Cardiac muscle cell (in vitro differentiated cells and primary cell): Measurements from ENCODE around the gene DNAJC18. TPM values are rescaled to one million over a fixed set of nuclear protein-coding genes. Genes with fewer than 3 reads are reported as not detected.

ENCODE experiments used
- DNase-seq, 2 donors: peaks; one replicate each; pipeline versions ENCODE4 v3.0.0 to v3.0.0-alpha.2; 2010 to 2017; ENCODE audit warnings: low read depth in 1 of 2, low spot score in 1 of 2
- H3K27ac ChIP-seq: fragments of 200-600 bp; sonication (generic); 2 replicates; pipeline ENCODE4 v1.5.1; 2016
- H3K27me3 ChIP-seq: fragments of 200-600 bp; sonication (generic); 2 replicates; pipeline ENCODE4 v1.6.0; 2016; ENCODE audit warnings: control low read depth
- H3K36me3 ChIP-seq: fragments of 200-600 bp; sonication (generic); 2 replicates; pipeline ENCODE4 v1.5.1; 2016; ENCODE audit warnings: control low read depth
- H3K4me1 ChIP-seq: fragments of 200-600 bp; sonication (generic); 2 replicates; pipeline ENCODE4 v1.8.1; 2017; ENCODE audit warnings: low read depth, mild to moderate bottlenecking, mixed run types
- H3K4me3 ChIP-seq: fragments of 200-600 bp; sonication (generic); 2 replicates; pipeline ENCODE4 v1.5.1; 2016; ENCODE audit warnings: mild to moderate bottlenecking
- H3K9me3 ChIP-seq: fragments of 200-600 bp; sonication (generic); 2 replicates; pipeline ENCODE4 v1.5.1; 2017; ENCODE audit warnings: low read depth, mild to moderate bottlenecking, control low read depth
- polyA plus RNA-seq: library from polyadenylated mRNA; unstranded; fragments of >200 nt; fragmentation: Nextera tagmentation; extraction: Ambion mirVana; gene quantifications from 2 replicates; pipeline ENCODE4 v1.2.1, GENCODE V29; 2016
- total RNA-seq: library from RNA; depleted of rRNA; stranded (reverse); fragments of >200 nt; gene quantifications from 2 replicates; pipeline ENCODE4 v1.2.3, GENCODE V29; 2016
- TF ChIP-seq, protein P1 (sequence below): IDR thresholded peaks from 2 replicates; pipeline ENCODE4 v1.5.1; 2012; ENCODE audit warnings: low read depth, mild to moderate bottlenecking, low read length

Gene DNAJC18
- total and polyA plus RNA-seq, 2 experiments from 2014 or later, result 10.1 to 17.4 TPM

DNA sequence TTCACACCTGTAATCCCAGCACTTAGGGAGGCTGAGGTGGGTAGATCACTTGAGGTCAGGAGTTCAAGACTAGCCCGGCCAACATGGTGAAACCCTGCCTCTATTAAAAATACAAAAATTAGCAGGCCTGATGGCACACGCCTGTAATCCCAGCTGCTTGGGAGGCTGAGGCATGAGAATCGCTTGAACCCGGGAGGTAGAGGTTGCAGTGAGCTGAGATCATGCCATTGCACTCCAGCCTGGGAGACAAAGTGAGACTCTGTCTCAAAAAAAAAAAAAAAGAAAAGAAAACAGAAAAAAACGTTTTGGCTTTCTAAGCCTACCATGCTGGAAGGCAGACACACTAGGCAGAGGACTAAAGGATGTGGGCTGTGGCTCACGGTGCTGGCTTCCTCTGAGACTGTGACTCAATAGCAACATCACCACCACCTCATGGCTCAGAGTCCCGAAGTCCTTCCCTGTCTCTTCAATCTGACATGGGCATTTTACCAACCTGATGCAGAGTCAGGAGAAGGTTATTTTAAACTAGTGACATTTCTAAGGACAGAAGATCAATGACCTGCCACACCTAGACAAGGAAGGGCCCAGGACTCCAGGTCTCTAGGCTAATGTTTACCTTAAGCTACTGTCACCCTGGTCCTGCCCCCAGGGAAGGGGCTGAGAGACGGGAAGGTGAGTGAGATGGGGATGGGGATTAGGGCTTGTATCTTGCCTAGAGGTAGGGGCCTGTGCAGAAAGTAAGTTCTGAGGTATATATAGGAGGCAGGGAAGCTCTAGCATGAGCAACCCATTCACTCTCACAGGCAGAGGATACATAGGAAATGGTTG, 19.5 kb upstream of the DNAJC18 start:
- Histone ChIP-seq H3K9me3 (no peaks in the 10 kb centered on the region), H3K36me3 (no peaks in the 10 kb centered on the region), H3K4me3 (no peak overlapping the region), H3K27ac (no peak overlapping the region), H3K4me1 (no peaks in the 10 kb centered on the region), H3K27me3 (no peaks in the 10 kb centered on the region)
- TF ChIP-seq, protein P1, sequence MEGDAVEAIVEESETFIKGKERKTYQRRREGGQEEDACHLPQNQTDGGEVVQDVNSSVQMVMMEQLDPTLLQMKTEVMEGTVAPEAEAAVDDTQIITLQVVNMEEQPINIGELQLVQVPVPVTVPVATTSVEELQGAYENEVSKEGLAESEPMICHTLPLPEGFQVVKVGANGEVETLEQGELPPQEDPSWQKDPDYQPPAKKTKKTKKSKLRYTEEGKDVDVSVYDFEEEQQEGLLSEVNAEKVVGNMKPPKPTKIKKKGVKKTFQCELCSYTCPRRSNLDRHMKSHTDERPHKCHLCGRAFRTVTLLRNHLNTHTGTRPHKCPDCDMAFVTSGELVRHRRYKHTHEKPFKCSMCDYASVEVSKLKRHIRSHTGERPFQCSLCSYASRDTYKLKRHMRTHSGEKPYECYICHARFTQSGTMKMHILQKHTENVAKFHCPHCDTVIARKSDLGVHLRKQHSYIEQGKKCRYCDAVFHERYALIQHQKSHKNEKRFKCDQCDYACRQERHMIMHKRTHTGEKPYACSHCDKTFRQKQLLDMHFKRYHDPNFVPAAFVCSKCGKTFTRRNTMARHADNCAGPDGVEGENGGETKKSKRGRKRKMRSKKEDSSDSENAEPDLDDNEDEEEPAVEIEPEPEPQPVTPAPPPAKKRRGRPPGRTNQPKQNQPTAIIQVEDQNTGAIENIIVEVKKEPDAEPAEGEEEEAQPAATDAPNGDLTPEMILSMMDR, result no peak
- DNase-seq, result peak in 1 of 2 donors; percentile 57

DNA sequence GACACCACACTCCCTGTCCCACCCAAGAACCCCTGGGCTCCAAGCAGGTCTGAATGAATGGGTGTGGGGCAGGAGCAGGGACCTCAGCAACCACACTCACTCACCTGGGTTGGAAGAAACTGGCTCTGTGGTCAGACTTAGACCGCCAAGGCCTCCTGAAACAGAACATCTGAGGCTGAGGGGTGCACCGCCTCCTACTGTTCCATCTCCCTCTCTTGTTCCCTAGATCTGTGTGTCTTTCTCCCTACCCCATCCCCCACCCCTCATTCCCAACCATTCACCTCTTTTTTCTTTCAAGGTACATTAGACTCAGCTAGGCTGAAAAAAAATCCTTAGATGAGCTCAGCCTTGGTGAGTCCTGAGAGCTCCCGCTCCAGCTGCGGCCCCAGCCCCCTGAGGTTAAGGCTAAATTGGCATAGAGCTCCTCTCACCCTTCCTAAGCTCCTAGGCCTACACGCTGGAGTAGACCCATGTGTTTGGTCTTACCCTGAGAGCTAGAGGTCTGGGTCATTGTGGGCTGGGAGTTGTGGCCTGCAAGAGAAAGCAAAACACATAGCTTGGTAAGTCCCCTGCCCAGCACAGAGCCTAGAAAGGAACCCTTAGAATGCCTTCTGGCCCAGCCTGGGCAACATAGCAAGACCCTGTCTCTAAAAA, 18.5 kb upstream of the DNAJC18 start:
- H3K27ac ChIP-seq, result no peak overlapping the region
- H3K4me3 ChIP-seq, result no peak overlapping the region
- no peaks in the 10 kb centered on the region for H3K36me3 ChIP-seq
- no peaks in the 10 kb centered on the region for H3K9me3 ChIP-seq
- H3K4me1 ChIP-seq, result no peaks in the 10 kb centered on the region
- H3K27me3 ChIP-seq, result no peaks in the 10 kb centered on the region
- TF ChIP-seq, protein P1, result no peak
- DNase-seq, result no peak

DNA sequence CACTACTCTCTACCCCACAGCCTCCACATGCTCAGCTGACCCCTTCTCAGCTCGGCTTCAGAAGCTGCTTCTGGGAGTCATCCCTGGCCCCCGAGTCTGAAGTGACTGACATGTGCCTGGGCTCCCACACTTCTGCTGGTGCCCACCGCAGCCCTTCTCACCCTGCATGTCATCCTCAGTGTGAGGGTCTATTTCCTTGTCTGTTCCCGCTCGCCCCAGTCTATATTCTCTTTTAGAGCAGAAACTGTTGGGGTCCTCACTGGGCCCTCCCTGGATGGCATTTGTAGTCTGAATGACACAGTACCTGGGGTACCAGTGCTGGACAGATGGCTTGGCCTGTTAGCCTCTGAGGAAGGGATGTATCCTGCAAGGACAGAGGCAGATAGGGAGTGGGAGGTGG, 17.9 kb upstream of the DNAJC18 start:
- H3K9me3 ChIP-seq, result no peaks in the 10 kb centered on the region
- H3K36me3 ChIP-seq, result no peaks in the 10 kb centered on the region
- H3K27ac ChIP-seq, result no peak overlapping the region
- TF ChIP-seq, protein P1, result no peak
- no peak overlapping the region for H3K4me3 ChIP-seq
- no peak for DNase-seq
- no peaks in the 10 kb centered on the region for H3K4me1 ChIP-seq
- H3K27me3 ChIP-seq, result no peaks in the 10 kb centered on the region

DNA sequence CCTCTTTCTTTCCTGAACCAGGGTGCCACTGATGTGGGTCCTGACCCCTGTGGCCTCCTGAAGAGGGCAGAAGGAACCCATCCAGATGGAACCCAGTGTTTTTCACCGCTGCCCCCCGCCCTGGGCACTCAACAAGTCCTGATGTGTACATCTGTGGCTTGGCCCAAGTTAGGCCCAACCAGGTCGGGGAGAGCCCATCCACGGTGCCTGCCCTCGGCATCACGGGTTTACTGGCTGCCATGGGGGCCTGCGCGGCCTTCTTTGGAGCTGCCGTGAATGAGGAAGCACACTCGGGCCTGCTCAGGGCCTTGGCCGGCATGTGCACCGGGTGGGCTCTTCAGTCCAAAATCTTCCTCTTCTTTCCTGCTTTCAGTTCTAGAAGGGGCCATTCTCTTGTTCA, 17.5 kb upstream of the DNAJC18 start:
- no peaks in the 10 kb centered on the region for H3K27me3 ChIP-seq
- H3K4me3 ChIP-seq, result no peak overlapping the region
- DNase-seq, result no peak
- TF ChIP-seq, protein P1, result no peak
- no peaks in the 10 kb centered on the region for H3K4me1 ChIP-seq
- no peak overlapping the region for H3K27ac ChIP-seq
- H3K36me3 ChIP-seq, result no peaks in the 10 kb centered on the region
- H3K9me3 ChIP-seq, result no peaks in the 10 kb centered on the region

DNA sequence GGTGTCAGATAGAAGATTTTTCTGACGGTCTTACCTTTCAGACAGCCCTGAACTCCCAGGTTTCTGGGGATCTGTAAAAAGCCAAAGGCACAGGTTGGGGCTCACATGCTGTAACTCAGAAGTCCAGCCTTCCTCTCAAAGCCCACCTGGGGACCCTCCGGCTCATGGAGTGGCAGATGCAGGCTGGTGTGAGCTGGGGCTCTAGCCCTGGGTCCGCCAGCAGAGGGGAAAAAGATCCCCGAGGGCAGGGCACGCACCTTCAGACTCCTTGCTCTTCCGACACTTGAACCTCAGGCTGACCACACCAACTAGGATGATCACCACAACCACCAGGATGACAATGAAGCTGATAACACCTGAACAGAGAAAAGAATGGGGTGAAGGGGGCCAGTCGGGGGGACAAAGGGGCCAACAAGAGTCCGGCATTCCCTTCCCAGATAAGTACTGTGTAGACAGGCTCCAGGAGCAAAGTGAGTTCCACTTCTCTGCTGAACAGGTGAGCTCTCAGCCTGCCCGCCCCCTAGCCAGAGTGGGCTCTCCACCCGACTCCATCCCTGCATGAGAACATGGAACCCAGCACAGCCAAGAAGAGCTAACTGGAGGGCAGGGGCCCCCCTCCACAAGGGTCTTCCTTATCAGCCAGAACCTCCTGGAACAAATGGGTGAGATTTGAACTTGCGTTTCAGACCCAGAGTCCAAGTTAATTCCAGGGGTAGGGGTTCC, 15.4 kb upstream of the DNAJC18 start:
- no peak overlapping the region for H3K4me3 ChIP-seq
- no peaks in the 10 kb centered on the region for H3K27me3 ChIP-seq
- no peak overlapping the region for H3K27ac ChIP-seq
- TF ChIP-seq, protein P1, result no peak
- DNase-seq, result no peak
- no peaks in the 10 kb centered on the region for H3K9me3 ChIP-seq
- H3K4me1 ChIP-seq, result no peaks in the 10 kb centered on the region
- no peaks in the 10 kb centered on the region for H3K36me3 ChIP-seq
